NCI-H2196 (cell line): ENCODE data around the gene USP16.
"Not testable (repeated sequence)": the region's sequence is repeated elsewhere in the genome, so short reads cannot be mapped to it uniquely, and the experiment has no call there.

Experiments
- DNase-seq: peaks from one replicate; lab custom pipeline; 2025; ENCODE audit not compliant: unreplicated experiment; lab: John Stamatoyannopoulos, UW

USP16 gene

DNA sequence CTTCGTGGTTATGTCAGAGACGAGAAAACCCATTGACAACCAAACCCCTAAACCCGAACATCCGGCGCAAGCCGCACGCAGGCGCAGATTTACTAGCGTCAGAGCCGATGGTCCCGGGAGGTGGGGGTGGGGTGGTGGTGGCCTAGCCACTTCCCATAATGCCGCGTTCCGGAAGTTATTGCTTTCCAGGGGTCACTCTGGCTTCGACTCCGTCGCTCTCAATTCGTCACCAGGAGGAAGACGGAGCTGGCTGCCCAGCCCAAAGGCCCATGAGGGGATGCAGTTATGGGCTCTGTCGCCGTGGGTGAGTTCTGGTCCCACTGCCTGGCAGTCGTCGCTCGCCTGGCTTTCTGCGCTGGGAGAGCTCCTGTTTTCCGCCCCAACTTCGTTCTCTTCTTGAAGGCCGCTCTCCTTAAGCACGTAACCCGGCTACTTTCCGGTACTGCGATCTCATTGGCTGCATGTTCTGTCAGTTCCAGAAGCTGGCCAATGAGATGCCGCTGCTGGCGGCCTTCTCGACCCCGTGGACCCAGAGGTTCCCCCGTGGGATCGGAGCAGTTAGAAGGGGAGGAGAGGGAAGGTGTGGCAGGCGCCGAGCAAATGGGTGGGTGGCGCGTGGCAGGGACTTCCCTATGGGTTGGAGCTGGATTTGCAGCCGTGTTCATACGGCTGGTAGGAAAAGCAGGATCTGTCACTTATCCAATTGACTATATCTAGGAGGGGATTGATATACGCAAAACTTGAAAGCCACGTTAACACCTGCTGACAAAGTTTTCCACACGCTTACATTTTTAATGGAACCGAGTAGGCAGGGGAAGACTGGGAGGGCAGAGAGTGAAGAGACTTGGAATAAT is at the start of gene USP16:
USP16 (plus strand) TSS at position 195 of the 854 bp plus-strand sequence. CDS start 3,246 bp downstream, outside the sequence.
- peak; percentile 93 for DNase-seq

- DNase-seq: no peak
These were observed 49.1 kb upstream of the USP16 start for GRCh38 chr21:28975397-28975796.

- no peak for DNase-seq
These were observed 45.4 kb upstream of the USP16 start for GRCh38 chr21:28979092-28979491.

DNA sequence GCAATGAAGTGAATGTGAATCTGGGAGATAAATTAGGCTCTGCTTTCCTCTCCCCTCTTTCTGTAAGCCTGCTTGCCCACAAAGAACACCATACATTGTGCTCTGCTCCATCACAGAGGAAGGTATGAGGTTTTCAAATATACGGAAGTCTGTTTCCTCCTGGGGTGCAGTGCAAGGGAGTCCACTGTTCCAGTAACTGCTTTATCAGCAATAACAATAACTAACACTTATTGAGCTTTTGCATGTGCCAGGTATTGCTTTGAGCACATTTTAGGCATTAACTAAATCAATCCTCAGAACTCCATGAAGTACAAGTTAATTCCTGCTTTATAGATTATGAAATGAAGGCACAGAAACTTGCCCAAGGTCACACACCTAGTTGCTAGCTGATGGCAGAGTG is 41.8 kb upstream of the USP16 start:
- DNase-seq: no peak

- DNase-seq: no peak
These were observed 37.8 kb upstream of the USP16 start for GRCh38 chr21:28986677-28987076.

GRCh38 chr21:28988146-28988545 is 36.3 kb upstream of the USP16 start:
- not testable (repeated sequence) for DNase-seq

DNA sequence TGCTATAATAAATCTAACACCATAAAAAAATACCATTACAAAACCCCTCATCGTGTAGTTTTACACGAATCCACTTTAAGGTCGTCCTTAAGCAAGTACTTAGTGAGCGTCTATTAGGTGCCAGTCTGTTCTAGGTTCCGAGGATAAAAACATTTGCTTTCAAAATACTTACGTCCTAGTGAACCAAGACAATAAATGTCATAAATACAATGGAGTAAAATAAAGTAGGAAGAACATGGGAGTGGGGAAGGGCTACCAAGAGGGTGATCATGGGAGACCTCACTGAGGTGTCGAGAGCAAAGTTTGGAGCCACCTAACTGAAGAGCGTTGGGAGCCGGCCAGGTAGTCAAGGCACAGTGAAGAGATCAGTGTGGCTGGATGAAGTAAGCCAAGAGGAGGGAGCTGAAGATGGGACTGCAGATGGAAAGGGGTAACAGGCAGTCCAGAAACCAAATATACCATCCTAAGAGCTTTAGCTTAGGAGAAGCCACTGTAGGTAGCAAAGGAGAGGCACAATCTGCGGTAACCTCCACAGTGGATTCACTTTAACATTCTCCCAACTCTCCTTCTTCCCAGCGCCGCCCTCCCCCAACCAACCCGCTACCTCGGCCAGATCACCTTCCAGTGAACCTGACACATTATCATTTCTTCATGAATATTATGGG is 32.5 kb upstream of the USP16 start:
- DNase-seq: no peak

- peak; percentile 96 for DNase-seq
These were observed 31.8 kb upstream of the USP16 start, which contains the start of gene LTN1 for GRCh38 chr21:28992526-28993292. Gene LTN1, minus strand, starts transcription at chr21:28992877. Its CDS starts 72 bp downstream, at chr21:28992805.

DNA sequence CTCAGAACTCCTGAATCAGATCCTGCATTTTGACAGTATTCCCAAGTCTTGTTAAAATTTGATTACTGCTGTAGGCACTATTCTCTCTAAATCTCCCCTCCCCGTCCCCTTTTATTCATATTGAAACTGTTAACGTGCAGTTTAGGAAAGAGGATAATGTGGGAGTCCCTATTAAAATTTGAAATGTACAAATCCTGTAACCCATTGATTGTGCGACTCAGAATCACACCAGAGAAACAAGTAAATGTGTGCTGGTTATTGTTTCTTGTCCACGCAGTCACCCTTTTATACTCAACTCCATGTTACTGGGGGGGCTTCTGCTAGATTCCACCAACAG is 31.2 kb upstream of the USP16 start:
- DNase-seq: no peak

- peak; percentile 96 for DNase-seq
These were observed 21.9 kb upstream of the USP16 start for GRCh38 chr21:29002442-29003144.

DNA sequence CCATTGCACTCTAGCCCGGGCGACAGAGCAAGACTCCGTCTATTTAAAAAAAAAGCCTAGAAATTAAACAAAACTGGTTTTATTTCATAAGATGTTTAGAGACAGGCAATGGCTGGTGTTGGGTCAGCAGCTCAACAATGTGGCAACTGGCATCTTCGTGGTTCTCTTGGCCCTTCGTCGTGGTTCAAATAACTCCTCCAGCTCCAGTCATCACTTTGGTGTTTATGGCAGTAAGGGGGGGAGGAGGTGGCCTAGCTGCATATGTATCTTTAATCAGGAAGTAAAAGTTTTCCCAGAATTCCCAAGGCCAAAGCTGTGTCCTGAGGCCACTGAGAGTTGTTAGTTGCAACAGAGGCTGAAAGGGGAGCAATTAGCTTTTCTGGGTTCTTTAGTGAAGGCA is 18.8 kb upstream of the USP16 start:
- no peak for DNase-seq

DNA sequence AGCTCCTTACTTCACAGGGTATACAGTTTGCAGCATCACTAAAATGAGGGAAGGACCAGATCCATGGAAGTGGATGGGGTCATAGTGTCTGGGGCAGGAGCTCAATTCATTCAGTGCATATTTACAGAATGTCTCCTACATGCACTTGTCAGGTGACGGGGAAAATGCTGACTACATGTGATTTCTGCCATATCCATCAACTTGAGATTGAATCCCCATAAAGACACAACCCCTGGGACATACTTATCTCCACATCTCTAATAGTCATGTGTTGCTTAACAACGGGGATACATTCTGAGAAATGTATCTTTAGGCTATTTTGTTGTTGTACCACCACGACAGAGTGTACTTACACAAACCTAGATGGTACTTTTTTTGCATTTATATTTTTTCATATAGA is 17.3 kb upstream of the USP16 start:
- no peak for DNase-seq

- no peak for DNase-seq
These were observed 16.7 kb upstream of the USP16 start for GRCh38 chr21:29007810-29008209.

DNA sequence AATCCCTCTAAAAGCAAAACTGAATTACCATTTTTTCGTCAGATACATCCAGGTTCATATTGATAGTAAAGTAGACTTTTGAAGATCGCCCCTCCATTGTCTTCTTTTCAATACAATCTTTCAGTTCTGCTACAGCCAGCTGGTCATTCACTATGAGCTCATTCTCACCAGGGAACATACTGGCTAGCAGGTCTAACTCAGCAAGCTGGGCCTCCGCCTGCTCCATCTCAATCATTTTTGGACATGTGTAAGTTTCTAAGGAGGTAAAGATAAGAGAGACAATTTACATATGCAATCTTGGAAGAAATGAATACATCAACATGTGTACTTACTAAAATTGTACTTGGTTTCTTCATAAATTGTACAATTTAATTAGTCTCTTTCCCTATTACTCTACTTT is 16.1 kb upstream of the USP16 start:
- no peak for DNase-seq

DNA sequence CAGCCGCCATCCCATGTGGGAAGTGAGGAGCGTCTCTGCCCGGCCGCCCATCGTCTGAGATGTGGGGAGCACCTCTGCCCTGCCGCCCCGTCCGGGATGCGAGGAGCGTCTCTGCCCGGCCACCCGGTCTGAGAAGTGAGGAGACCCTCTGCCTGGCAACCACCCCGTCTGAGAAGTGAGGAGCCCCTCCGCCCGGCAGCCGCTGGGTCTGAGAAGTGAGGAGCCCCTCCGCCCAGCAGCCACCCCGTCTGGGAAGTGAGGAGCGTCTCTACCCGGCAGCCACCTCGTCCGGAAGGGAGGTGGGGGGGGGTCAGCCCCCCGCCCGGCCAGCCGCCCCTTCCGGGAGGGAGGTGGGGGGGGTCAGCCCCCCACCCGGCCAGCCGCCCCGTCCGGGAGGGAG is 13.2 kb upstream of the USP16 start:
- DNase-seq: not testable (repeated sequence)

DNA sequence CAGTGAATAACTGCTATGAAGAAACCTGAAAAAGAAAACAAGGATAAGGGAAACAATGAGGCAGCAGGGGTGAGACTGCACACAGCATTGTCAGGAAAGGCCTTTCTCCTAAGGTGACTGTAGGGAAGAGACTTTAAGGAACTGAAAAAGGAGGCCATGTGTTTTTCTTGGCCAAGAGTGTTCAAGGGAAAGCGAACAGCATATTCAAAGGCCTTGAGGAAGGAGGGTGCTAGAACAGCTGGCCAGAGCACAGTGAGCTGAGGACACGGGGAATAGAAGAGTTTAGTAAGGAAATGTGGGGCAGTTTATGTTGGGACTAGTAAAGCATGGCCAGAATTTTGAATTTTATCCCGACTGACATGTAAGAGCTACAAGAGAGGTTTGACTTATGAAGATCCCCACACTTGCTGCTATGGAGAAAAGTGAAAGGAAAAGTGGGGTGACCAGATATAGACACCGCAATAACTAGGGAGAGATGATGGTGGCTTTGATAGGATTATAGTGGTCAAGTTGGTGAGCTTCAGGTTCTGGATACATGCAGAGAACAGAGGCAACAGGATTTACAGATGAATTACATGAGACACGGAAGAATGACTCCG is 6.7 kb upstream of the USP16 start:
- DNase-seq: no peak

GRCh38 chr21:29018540-29018939 is 5.9 kb upstream of the USP16 start:
- DNase-seq: no peak

- DNase-seq: no peak
These were observed 2.3 kb upstream of the USP16 start for GRCh38 chr21:29022166-29022565.

DNA sequence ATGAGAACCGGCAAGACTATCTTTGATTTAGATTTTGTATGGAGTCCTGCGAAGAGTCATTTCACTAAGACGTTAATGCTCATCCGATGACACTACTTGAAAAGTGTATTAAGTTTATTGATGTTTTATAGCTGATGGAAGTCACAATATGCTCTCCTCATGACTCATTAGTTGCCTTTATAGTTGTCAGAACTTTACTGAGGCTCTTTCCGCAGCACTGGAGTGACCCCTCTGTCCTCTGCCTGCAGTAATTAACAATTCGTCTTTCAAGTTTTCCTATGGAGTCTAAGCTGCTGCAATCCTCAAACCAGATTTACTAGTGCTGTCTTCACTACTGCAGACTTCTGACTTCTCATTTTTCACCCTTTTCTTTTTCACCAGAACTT is 853 bp downstream of the USP16 start:
- no peak for DNase-seq

DNA sequence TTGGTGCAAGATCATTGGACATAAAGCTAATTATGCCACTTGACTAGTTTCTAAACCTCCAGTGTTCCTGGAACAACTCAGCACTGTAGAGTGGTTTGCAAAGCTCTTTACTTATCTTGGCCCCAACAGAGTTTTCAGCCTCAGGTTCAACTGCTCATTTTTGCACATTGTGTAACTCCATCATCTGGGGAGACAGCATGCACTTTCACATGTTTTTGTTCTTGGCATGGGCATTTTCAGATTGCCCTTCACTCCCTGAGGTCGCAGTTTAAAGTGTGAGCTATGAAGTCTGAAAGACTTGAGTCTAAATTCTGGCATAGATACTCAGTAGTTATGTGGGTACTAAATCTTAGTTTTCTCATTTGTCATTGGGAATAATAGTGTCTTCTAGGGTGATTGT is 5.1 kb downstream of the USP16 start:
- DNase-seq: no peak

GRCh38 chr21:29030909-29031308 is 6.4 kb downstream of the USP16 start:
- no peak for DNase-seq
